GM18873 (cell line): ENCODE data around the gene IL17B.

ENCODE experiments used
- ATAC-seq: cut with Tn5 transposase; IDR thresholded peaks from one replicate; pipeline ENCODE4 v1.9.1; 2021; ENCODE audit warnings: mild to moderate bottlenecking, moderate library complexity, moderate number of reproducible peaks; ENCODE audit not compliant: unreplicated experiment, low FRiP score

The IL17B gene

GRCh38 chr5:149381261-149381985, 2.3 kb upstream of the IL17B start:
- no peak for ATAC-seq

- ATAC-seq, result no peak
Observed at GRCh38 chr5:149380466-149381121, 1.5 kb upstream of the IL17B start.

- ATAC-seq, result no peak
Observed at GRCh38 chr5:149379818-149380374, 804 bp upstream of the IL17B start.

GRCh38 chr5:149378241-149378820, 761 bp downstream of the IL17B start:
- no peak for ATAC-seq

- ATAC-seq, result no peak
Observed at GRCh38 chr5:149376711-149377447, 2.2 kb downstream of the IL17B start.

- ATAC-seq, result no peak
Observed at GRCh38 chr5:149376104-149376503, 3.0 kb downstream of the IL17B start.

- ATAC-seq, result no peak
Observed at GRCh38 chr5:149375434-149375833, 3.7 kb downstream of the IL17B start.

- ATAC-seq, result no peak
Observed at GRCh38 chr5:149374801-149375200, 4.3 kb downstream of the IL17B start.

- ATAC-seq, result no peak
Observed at GRCh38 chr5:149374303-149374702, 4.8 kb downstream of the IL17B start.

- no peak for ATAC-seq
Observed at GRCh38 chr5:149372932-149373331, 6.2 kb downstream of the IL17B start.

GRCh38 chr5:149372076-149372795, 6.9 kb downstream of the IL17B start:
- no peak for ATAC-seq

- no peak for ATAC-seq
Observed at GRCh38 chr5:149371296-149371962, 7.7 kb downstream of the IL17B start.

- no peak for ATAC-seq
Observed at GRCh38 chr5:149370878-149371277, 8.2 kb downstream of the IL17B start.

- ATAC-seq, result no peak
Observed at GRCh38 chr5:149367972-149368645, 11.0 kb downstream of the IL17B start.

- ATAC-seq, result no peak
Observed at GRCh38 chr5:149367249-149367971, 11.7 kb downstream of the IL17B start.

- ATAC-seq, result no peak
Observed at GRCh38 chr5:149366169-149366729, 12.8 kb downstream of the IL17B start.

- no peak for ATAC-seq
Observed at GRCh38 chr5:149365418-149365817, 13.7 kb downstream of the IL17B start.

GRCh38 chr5:149364719-149365118, 14.4 kb downstream of the IL17B start:
- no peak for ATAC-seq
